Neural crest cell (in vitro differentiated cells): Measurements from ENCODE around the gene VWA5B2. TPM values are rescaled to one million over a fixed set of nuclear protein-coding genes. Genes with fewer than 3 reads are reported as not detected.

Experiments
- DNase-seq: peaks from one replicate; pipeline ENCODE4 v3.0.0; 2021; ENCODE audit warnings: low read depth, mixed read lengths, low spot score
- H3K27ac Mint-ChIP-seq: one replicate; pipeline ENCODE4 v1.8.0; 2021; ENCODE audit warnings: mild to moderate bottlenecking, mixed read lengths; ENCODE audit not compliant: unreplicated experiment
- H3K27me3 Mint-ChIP-seq: 2 replicates; pipeline ENCODE4 v1.8.0; 2021; ENCODE audit warnings: low read depth, mild to moderate bottlenecking, mixed read lengths
- H3K36me3 Mint-ChIP-seq: 2 replicates; pipeline ENCODE4 v1.8.0; 2021; ENCODE audit warnings: low read depth, mild to moderate bottlenecking, mixed read lengths
- H3K4me1 Mint-ChIP-seq: 2 replicates; pipeline ENCODE4 v1.8.0; 2021; ENCODE audit warnings: mixed read lengths
- H3K4me3 Mint-ChIP-seq: one replicate; pipeline ENCODE4 v1.8.0; 2021; ENCODE audit warnings: mild to moderate bottlenecking, mixed read lengths
- H3K9me3 Mint-ChIP-seq: 2 replicates; pipeline ENCODE4 v1.8.0; 2021; ENCODE audit warnings: mixed read lengths
- total RNA-seq: library from RNA; stranded (reverse); gene quantifications from 2 replicates; pipeline ENCODE4 v1.2.1, GENCODE V29; 2021
- TF ChIP-seq, protein P1 (sequence below): fragments of 200-600 bp; sonication (generic); conservative IDR thresholded peaks from 2 replicates; pipeline ENCODE4 v1.5.0; 2021; ENCODE audit warnings: antibody characterized with exemption, mild to moderate bottlenecking

VWA5B2 gene
- total RNA-seq, 1 donor from 2014 or later = 0.56 TPM

- DNase-seq = peak; percentile 83
- Mint-ChIP-seq H3K36me3 (no peaks in the 10 kb centered on the region), H3K27ac (peak within 1 kb of the TSS; percentile 99), H3K27me3 (peaks cover 4% of the 10 kb centered on the region), H3K4me3 (peak within 1 kb of the TSS; percentile 97), H3K4me1 (peaks cover 17% of the 10 kb centered on the region), H3K9me3 (no peaks in the 10 kb centered on the region)
- TF ChIP-seq, protein P1, sequence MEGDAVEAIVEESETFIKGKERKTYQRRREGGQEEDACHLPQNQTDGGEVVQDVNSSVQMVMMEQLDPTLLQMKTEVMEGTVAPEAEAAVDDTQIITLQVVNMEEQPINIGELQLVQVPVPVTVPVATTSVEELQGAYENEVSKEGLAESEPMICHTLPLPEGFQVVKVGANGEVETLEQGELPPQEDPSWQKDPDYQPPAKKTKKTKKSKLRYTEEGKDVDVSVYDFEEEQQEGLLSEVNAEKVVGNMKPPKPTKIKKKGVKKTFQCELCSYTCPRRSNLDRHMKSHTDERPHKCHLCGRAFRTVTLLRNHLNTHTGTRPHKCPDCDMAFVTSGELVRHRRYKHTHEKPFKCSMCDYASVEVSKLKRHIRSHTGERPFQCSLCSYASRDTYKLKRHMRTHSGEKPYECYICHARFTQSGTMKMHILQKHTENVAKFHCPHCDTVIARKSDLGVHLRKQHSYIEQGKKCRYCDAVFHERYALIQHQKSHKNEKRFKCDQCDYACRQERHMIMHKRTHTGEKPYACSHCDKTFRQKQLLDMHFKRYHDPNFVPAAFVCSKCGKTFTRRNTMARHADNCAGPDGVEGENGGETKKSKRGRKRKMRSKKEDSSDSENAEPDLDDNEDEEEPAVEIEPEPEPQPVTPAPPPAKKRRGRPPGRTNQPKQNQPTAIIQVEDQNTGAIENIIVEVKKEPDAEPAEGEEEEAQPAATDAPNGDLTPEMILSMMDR = no peak
Measured at GRCh38 chr3:184248454-184249411, 19.3 kb downstream of the VWA5B2 start, which contains the start of gene ALG3. ALG3 (minus strand) TSS chr3:184248962; CDS start chr3:184248940, 22 bp downstream.

- Mint-ChIP-seq H3K4me3 (peak within 1 kb of the TSS; percentile 97), H3K9me3 (no peaks in the 10 kb centered on the region), H3K4me1 (peaks cover 17% of the 10 kb centered on the region), H3K27ac (peak within 1 kb of the TSS; percentile 99), H3K27me3 (peaks cover 6% of the 10 kb centered on the region), H3K36me3 (no peaks in the 10 kb centered on the region)
- TF ChIP-seq, protein P1 = peak; percentile 65
- DNase-seq = peak; percentile 85
Measured at GRCh38 chr3:184249412-184250166, 20.2 kb downstream of the VWA5B2 start, which contains the start of gene EEF1AKMT4. EEF1AKMT4 (plus strand) TSS chr3:184249672; CDS start chr3:184249695, 23 bp downstream.

GRCh38 chr3:184250167-184250828 lies 20.9 kb downstream of the VWA5B2 start:
- H3K27ac Mint-ChIP-seq = no peak overlapping the region
- H3K4me1 Mint-ChIP-seq = peaks cover 17% of the 10 kb centered on the region
- H3K4me3 Mint-ChIP-seq = peak overlapping the region; percentile 97
- TF ChIP-seq, protein P1 = peak; percentile 91
- H3K27me3 Mint-ChIP-seq = peaks cover 10% of the 10 kb centered on the region
- peak; percentile 85 for DNase-seq
- no peaks in the 10 kb centered on the region for H3K36me3 Mint-ChIP-seq
- H3K9me3 Mint-ChIP-seq = no peaks in the 10 kb centered on the region

DNA sequence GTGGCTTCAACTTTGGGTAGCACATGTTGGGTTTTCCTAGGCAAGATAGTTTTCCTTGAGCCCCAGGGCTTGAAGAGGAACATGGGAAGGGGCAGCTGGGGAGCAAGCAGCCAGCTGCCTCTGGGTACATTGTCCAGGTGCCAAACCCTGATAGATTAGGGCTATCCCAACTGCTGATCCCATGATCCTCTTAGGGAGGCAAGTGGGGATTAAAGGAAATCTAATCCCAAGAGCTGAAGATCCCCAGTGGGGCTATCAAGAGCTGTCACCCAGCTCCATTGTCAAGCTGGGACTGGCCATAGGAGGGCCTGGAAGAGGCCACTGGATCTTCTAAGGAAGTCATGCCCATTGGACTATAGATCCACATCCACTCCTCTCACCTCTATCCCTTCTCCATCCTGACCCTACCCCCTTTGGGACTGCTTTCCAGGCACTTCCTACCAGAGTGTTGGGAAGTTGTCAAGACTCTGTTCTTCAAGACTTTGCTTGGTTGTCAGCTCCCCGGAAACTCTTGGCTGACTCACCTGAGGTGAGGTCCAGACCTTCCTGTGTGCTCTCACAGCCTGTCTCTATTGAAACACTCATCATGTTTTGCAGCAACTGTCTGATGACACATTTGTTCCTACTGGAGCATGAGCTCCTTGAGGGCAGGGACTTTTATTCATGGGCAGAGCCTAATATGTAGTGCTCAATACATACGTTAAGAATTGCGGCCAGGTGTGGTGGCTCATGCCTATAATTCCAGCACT lies 26.1 kb downstream of the VWA5B2 start:
- Mint-ChIP-seq H3K27me3 (peaks cover 42% of the 10 kb centered on the region), H3K27ac (no peak overlapping the region), H3K4me3 (no peak overlapping the region), H3K9me3 (no peaks in the 10 kb centered on the region), H3K36me3 (no peaks in the 10 kb centered on the region), H3K4me1 (peaks cover 7% of the 10 kb centered on the region)
- no peak for DNase-seq
- TF ChIP-seq, protein P1 = no peak
